HCT116 (cell line): Measurements from ENCODE around the gene SLC7A5.
"Not testable (repeated sequence)": the region's sequence is repeated elsewhere in the genome, so short reads cannot be mapped to it uniquely, and the experiment has no call there.

Experiments
- CBX3 ChIP-seq: IDR thresholded peaks from 2 replicates; pipeline ENCODE4 v1.6.1; 2012; ENCODE audit warnings: low read depth
- EZH2 ChIP-seq: fragments of 200-600 bp; sonication (generic); IDR thresholded peaks from 2 replicates; pipeline ENCODE4 v1.6.1; 2017; ENCODE audit warnings: antibody characterized with exemption, mixed run types
- EZH2phosphoT487 ChIP-seq: fragments of 200-600 bp; IDR thresholded peaks from 2 replicates; pipeline ENCODE4 v1.6.1; 2018; ENCODE audit warnings: antibody characterized with exemption, borderline replicate concordance
- FOSL1 ChIP-seq: IDR thresholded peaks from 2 replicates; pipeline ENCODE4 v1.6.1; 2012; ENCODE audit warnings: low read depth
- JUND ChIP-seq: IDR thresholded peaks from 2 replicates; pipeline ENCODE4 v1.6.1; 2012
- POLR2A ChIP-seq: IDR thresholded peaks from 2 replicates; pipeline ENCODE4 v1.7.0; 2011; ENCODE audit warnings: borderline replicate concordance; ENCODE audit not compliant: insufficient read depth, insufficient read length; ENCODE audit errors: extremely low read depth
- POLR2AphosphoS5 ChIP-seq: IDR thresholded peaks from 2 replicates; pipeline ENCODE4 v1.6.1; 2011; ENCODE audit warnings: mild to moderate bottlenecking, low read depth, low read length, moderate library complexity
- TCF7L2 ChIP-seq: IDR thresholded peaks from 2 replicates; pipeline ENCODE4 v1.7.0; 2011; ENCODE audit warnings: borderline replicate concordance, inconsistent platforms; ENCODE audit not compliant: insufficient read depth, insufficient read length; ENCODE audit errors: extremely low read depth
- YY1 ChIP-seq: IDR thresholded peaks from 2 replicates; pipeline ENCODE4 v1.6.1; 2011; ENCODE audit warnings: low read length, low read depth, moderate library complexity, mild to moderate bottlenecking; ENCODE audit not compliant: insufficient replicate concordance; ENCODE audit errors: extremely low read depth
- ZFX ChIP-seq: fragments of 450-650 bp; IDR thresholded peaks from 2 replicates; pipeline ENCODE4 v1.6.1; 2017
- TF ChIP-seq, protein P1 (sequence below), 3 experiments: fragments of 200-600 bp in 1 of 3; sonication (generic) in 1 of 3; IDR thresholded peaks in 2 of 3; conservative IDR thresholded peaks in 1 of 3; 2 replicates each; pipeline ENCODE4 v1.5.1; 2012 to 2017; ENCODE audit warnings: low read depth in 2 of 3, low read length in 2 of 3, antibody characterized with exemption in 1 of 3, borderline replicate concordance in 1 of 3, control low read depth in 1 of 3, mild to moderate bottlenecking in 1 of 3, mixed read lengths in 1 of 3, mixed run types in 1 of 3, moderate library complexity in 1 of 3; ENCODE audit not compliant: insufficient read depth in 1 of 3

DNA sequence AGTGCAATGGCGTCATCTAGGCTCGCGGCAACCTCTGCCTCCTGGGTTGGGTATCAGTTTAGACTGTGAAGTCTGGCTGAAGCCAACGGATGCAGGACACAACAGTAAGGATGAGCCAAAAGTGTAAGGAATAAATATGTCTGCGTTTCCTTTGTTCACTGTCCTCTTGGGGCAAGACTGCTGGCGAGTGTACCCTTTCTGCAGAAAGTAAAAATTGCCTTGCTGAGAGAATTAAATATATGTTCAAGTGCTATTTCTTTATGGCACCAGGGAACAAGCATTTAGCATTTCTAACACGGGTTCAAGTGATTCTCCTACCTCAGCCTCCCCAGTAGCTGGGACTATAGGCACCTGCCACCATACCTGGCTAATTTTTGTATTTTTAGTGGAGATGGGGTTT lies 51.9 kb downstream of the SLC7A5 start:
- TF ChIP-seq YY1, POLR2A, ZFX, EZH2, JUND, FOSL1, POLR2AphosphoS5, EZH2phosphoT487, TCF7L2: not testable (repeated sequence)
- TF ChIP-seq, protein P1, sequence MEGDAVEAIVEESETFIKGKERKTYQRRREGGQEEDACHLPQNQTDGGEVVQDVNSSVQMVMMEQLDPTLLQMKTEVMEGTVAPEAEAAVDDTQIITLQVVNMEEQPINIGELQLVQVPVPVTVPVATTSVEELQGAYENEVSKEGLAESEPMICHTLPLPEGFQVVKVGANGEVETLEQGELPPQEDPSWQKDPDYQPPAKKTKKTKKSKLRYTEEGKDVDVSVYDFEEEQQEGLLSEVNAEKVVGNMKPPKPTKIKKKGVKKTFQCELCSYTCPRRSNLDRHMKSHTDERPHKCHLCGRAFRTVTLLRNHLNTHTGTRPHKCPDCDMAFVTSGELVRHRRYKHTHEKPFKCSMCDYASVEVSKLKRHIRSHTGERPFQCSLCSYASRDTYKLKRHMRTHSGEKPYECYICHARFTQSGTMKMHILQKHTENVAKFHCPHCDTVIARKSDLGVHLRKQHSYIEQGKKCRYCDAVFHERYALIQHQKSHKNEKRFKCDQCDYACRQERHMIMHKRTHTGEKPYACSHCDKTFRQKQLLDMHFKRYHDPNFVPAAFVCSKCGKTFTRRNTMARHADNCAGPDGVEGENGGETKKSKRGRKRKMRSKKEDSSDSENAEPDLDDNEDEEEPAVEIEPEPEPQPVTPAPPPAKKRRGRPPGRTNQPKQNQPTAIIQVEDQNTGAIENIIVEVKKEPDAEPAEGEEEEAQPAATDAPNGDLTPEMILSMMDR (IDR thresholded peaks at IDR 0.05 in 2 of 3, conservative IDR thresholded peaks at IDR 0.05 in 1 of 3; ENCODE audit: borderline replicate concordance in 1 of 3, insufficient read depth in 1 of 3, low read depth in 2 of 3, low read length in 2 of 3) = not testable (repeated sequence)
- TF ChIP-seq CBX3 = peak; percentile 94
